ENCODE data around the gene LRRC51.

GRCh38 chr11:72129381-72129780, 48.7 kb downstream of the LRRC51 start:
- TF ChIP-seq POLR2A (IDR thresholded peaks at IDR 0.05) (no peak), CTCF (IDR thresholded peaks at IDR 0.05) (no peak)

Data from sigmoid colon (tissue), 3 donors.